Measurements from ENCODE around the gene MTMR2. TPM values are rescaled to one million over a fixed set of nuclear protein-coding genes. Genes with fewer than 3 reads are reported as not detected.

MTMR2 gene
- total RNA-seq, 4 donors from 2014 or later = 17.9 to 30.4 (median 23.5) TPM

GRCh38 chr11:95803973-95804372 lies 119.9 kb downstream of the MTMR2 start:
- TF ChIP-seq CTCF (IDR thresholded peaks at IDR 0.05) = no peak
- no peak for ATAC-seq (ENCODE audit: low FRiP score)
- no peak for DNase-seq (ENCODE audit: low spot score)

- ATAC-seq (ENCODE audit: low FRiP score) (no peak), DNase-seq (ENCODE audit: low spot score) (no peak)
- no peak for TF ChIP-seq CTCF (IDR thresholded peaks at IDR 0.05)
Measured at GRCh38 chr11:95802806-95803205, 121.1 kb downstream of the MTMR2 start.

- DNase-seq (ENCODE audit: low spot score) (no peak), ATAC-seq (ENCODE audit: low FRiP score) (no peak)
- TF ChIP-seq CTCF (IDR thresholded peaks at IDR 0.05) = no peak
Measured at GRCh38 chr11:95800438-95800837, 123.5 kb downstream of the MTMR2 start.

GRCh38 chr11:95799546-95799945 lies 124.4 kb downstream of the MTMR2 start:
- no peak for DNase-seq (ENCODE audit: low spot score)
- TF ChIP-seq CTCF (IDR thresholded peaks at IDR 0.05) = no peak
- no peak for ATAC-seq (ENCODE audit: low FRiP score)

- DNase-seq (ENCODE audit: low spot score) (no peak), ATAC-seq (ENCODE audit: low FRiP score) (no peak)
- TF ChIP-seq CTCF (IDR thresholded peaks at IDR 0.05) = no peak
Measured at GRCh38 chr11:95796501-95796900, 127.4 kb downstream of the MTMR2 start.

GRCh38 chr11:95795627-95796295 lies 128.1 kb downstream of the MTMR2 start:
- DNase-seq (ENCODE audit: low spot score) (no peak), ATAC-seq (ENCODE audit: low FRiP score) (no peak)
- TF ChIP-seq CTCF (IDR thresholded peaks at IDR 0.05) = no peak

GRCh38 chr11:95794086-95794485 lies 129.8 kb downstream of the MTMR2 start:
- ATAC-seq (ENCODE audit: low FRiP score) = no peak
- TF ChIP-seq CTCF (IDR thresholded peaks at IDR 0.05) = no peak
- DNase-seq (ENCODE audit: low spot score) = no peak

Data from omental fat pad (tissue), 4 donors.